Endometrial microvascular endothelial cells (primary cell): Measurements from ENCODE around the gene ASS1. TPM values are rescaled to one million over a fixed set of nuclear protein-coding genes. Genes with fewer than 3 reads are reported as not detected.

Experiments
- in situ Hi-C: cut with HindIII; loops from 2 replicates; pipeline ENCODE4 v1.10.0; 2017; ENCODE audit warnings: low sequenced_read_pairs, low pct_unique_long_range_greater_than_20kb; ENCODE audit errors: inconsistent ontology term
- total RNA-seq: library from RNA; depleted of rRNA; stranded (reverse); fragments of >200 nt; gene quantifications from one replicate; pipeline ENCODE4 v1.2.3, GENCODE V29; 2015; ENCODE audit errors: inconsistent ontology term

The ASS1 gene
- total RNA-seq, 1 donor from 2014 or later = 0.93 TPM

DNA sequence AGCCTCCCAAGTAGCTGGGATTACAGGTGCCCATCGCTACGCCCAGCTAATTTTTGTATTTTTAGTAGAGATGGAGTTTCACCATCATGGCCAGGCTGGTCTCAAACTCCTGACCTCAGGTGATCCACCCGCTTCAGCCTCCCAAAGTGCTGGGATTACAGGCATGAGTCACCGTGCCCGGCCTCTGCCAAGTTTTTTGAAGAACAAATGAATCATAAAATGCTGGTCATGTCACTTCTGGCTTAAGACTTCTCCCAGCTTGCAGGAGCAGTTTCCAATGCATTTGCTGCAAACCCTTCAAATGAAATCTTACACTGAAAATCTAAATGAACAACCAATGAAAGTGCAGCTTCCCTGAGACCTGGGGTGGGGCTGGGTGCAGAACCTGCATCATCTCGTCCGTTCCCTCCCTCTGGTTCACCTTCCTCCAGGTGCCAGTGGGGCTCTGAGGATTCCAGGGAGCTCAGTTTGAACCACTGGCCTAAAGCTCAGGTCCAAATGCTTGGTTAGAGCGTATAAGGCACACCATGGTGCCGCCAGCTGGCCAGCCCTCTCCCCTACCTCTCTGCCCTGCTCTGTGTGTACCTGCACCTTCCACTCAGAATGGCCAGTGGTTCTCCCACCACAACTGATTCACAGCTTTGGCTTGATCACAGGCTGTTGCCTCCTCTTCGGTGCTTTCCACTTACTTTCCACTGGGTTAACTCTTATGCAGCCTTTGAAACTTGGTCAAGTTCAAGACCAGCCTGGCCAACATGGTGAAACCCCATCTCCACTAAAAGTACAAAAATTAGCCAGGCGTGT, 94.9 kb downstream of the ASS1 start:
- in situ Hi-C loops = no loop called here

DNA sequence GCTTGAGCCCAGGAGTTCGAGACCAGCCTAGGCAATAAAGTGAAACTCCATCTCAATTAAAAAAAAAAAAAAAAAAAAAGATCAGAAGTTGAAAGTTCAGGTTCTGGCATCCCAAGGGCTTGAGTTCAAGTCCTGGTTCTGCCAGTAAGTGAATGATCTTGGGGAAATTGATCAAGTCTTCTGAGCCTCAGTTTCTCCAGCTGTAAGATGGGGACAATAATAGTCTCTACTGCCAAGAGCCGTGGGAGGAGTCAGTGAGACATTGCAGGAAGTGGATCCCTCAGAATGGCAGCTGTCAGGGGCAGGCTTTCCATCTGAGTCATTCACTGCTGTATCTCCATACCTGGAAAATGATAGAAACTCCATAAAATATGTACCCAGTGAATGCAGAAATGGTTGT, 96.8 kb downstream of the ASS1 start:
- in situ Hi-C loops = no loop called here

GRCh38 chr9:130542038-130542437, 97.3 kb downstream of the ASS1 start:
- in situ Hi-C loops = no loop called here

- in situ Hi-C loops = no loop called here
Measured at GRCh38 chr9:130542457-130543228, 97.9 kb downstream of the ASS1 start.

- in situ Hi-C loops = no loop called here
Measured at GRCh38 chr9:130543368-130543767, 98.6 kb downstream of the ASS1 start.

- in situ Hi-C loops = no loop called here
Measured at GRCh38 chr9:130543859-130544258, 99.1 kb downstream of the ASS1 start.

DNA sequence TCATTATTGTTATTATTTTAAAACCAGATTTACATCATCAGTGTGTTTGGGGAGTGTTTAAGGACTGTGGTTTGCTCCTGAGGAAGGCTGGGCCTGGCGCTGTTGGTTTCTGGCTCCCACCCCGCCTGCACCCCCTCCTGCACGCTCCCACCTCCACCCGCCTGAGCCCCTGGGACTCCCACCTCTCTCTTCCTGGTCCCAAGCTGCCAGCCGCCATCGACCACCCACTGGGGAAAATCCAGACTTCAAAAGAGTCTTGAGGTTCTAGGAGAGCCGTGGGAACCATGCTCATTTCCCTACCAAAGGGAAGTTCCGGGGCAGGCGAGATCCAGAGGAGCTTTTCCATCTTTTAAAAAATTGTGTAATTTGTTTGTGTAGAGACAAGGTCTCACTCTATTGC, 99.6 kb downstream of the ASS1 start:
- in situ Hi-C loops = no loop called here

DNA sequence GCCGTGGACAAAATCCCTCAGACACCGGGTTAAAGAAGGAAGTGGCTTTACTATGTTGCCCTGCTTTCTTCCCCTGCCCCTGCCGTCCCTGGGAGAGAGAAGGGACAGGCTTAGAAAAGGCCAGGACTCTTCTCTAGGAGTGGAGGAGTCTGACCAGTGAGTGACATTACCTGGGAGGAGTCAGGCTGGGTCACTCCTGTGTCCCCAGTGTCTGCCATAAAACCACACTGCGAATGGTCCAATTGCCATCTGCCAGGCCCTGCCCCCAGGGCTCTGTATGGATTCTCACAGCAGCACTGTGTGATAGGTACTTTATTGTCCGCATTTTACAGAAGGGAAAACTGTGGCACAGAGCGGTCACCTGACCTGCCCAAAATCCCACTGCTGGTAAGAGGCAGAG, 103.3 kb downstream of the ASS1 start:
- in situ Hi-C loops = no loop called here

- in situ Hi-C loops = no loop called here
Measured at GRCh38 chr9:130549093-130549735, 104.5 kb downstream of the ASS1 start.

Other genes starting within 250 kb of the ASS1 start
- not detected for gene HMCN2, start 179.2 kb upstream of the ASS1 start, total RNA-seq
- 37.5 TPM for gene FUBP3, start 134.6 kb downstream of the ASS1 start, total RNA-seq
- not detected for gene PRDM12, start 219.6 kb downstream of the ASS1 start, total RNA-seq
- gene EXOSC2, start 248.8 kb downstream of the ASS1 start, total RNA-seq = 39.8 TPM